DND-41 (cell line): ENCODE results near the gene RELL2.

ENCODE experiments used
- ATAC-seq: fragments of 200-7000 bp; cut with Tn5 transposase; 3 replicates; pipeline ENCODE4 v1.9.1; 2021; ENCODE audit warnings: low read depth; ENCODE audit not compliant: insufficient read depth
- DNase-seq: peaks from one replicate; pipeline ENCODE4 v3.0.0-alpha.2; 2020
- H2AFZ ChIP-seq: 2 replicates; pipeline ENCODE4 v1.6.0; 2012; ENCODE audit warnings: low read depth, low read length
- H3K27ac ChIP-seq: 2 replicates; pipeline ENCODE4 v1.5.1; 2012; ENCODE audit warnings: low read length, inconsistent platforms
- H3K27me3 ChIP-seq: fragments of 200-600 bp; sonication (generic); 2 replicates; pipeline ENCODE4 v1.6.0; 2012; ENCODE audit warnings: low read length, mild to moderate bottlenecking, inconsistent platforms; ENCODE audit not compliant: insufficient read depth, poor library complexity
- H3K36me3 ChIP-seq: 2 replicates; pipeline ENCODE4 v1.5.1; 2012; ENCODE audit warnings: low read length, inconsistent platforms; ENCODE audit not compliant: insufficient read depth
- H3K4me1 ChIP-seq: 2 replicates; pipeline ENCODE4 v1.5.1; 2012; ENCODE audit warnings: mild to moderate bottlenecking, low read length; ENCODE audit not compliant: insufficient read depth
- H3K4me2 ChIP-seq: 2 replicates; pipeline ENCODE4 v1.6.0; 2012; ENCODE audit warnings: mild to moderate bottlenecking, moderate library complexity, low read length, inconsistent platforms; ENCODE audit not compliant: insufficient read depth
- H3K4me3 ChIP-seq, 2 experiments: fragments of 200-600 bp in 1 of 2; shearing (Covaris generic) in 1 of 2; 2 replicates each; pipeline ENCODE4 v1.5.1; 2012 to 2016; ENCODE audit warnings: inconsistent platforms in 2 of 2, low read length in 2 of 2, mild to moderate bottlenecking in 2 of 2, low read depth in 1 of 2, moderate library complexity in 1 of 2
- H3K79me2 ChIP-seq: 2 replicates; pipeline ENCODE4 v1.6.0; 2012; ENCODE audit warnings: low read length, inconsistent platforms; ENCODE audit not compliant: insufficient read depth
- H3K9ac ChIP-seq: 2 replicates; pipeline ENCODE4 v1.6.0; 2012; ENCODE audit warnings: low read depth, mild to moderate bottlenecking, inconsistent platforms, low read length, moderate library complexity
- H3K9me3 ChIP-seq: 2 replicates; pipeline ENCODE4 v1.5.1; 2012; ENCODE audit warnings: low read length, moderate library complexity, mild to moderate bottlenecking, inconsistent platforms; ENCODE audit not compliant: insufficient read depth, severe bottlenecking
- H4K20me1 ChIP-seq: 2 replicates; pipeline ENCODE4 v1.6.0; 2012; ENCODE audit warnings: low read length; ENCODE audit not compliant: insufficient read depth
- EZH2 ChIP-seq: IDR thresholded peaks from 3 replicates; pipeline ENCODE4 v1.6.1; 2012; ENCODE audit warnings: borderline replicate concordance, low read depth, mild to moderate bottlenecking, moderate library complexity, low read length, inconsistent platforms; ENCODE audit not compliant: severe bottlenecking
- TF ChIP-seq, protein P1 (sequence below): IDR thresholded peaks from 2 replicates; pipeline ENCODE4 v1.5.1; 2012; ENCODE audit warnings: borderline replicate concordance, low read length, moderate library complexity, mild to moderate bottlenecking; ENCODE audit not compliant: poor library complexity, severe bottlenecking; ENCODE audit errors: extremely low read depth

Gene RELL2

DNA sequence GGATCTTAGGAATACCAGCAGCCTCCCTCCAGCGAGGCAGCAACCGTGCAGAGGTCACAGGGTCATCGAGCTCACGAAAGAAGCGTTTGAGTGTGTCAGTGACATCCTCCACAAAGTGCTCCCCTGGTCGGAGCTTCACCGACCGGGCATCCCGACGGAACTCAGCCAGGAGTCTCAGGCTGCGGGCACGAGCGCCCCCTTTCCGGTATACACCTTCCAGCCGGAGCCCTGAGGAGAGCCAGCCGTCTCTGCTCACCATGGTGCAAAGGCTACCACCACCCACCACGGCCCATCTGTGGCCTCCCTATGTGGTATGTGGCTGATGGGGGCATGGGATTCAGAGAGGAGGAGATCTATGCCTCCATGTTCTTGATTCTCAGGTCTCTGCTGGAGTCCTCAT is 25.2 kb downstream of the RELL2 start:
- Histone ChIP-seq H3K27me3 (no peaks in the 10 kb centered on the region), H3K9ac (no peak overlapping the region), H3K4me2 (no peak overlapping the region), H3K79me2 (no peaks in the 10 kb centered on the region), H2AFZ (no peak overlapping the region), H3K4me3 (no peak overlapping the region), H3K36me3 (no peaks in the 10 kb centered on the region), H3K27ac (no peak overlapping the region), H4K20me1 (no peaks in the 10 kb centered on the region; the same call in 1 of the 2 replicates), H3K4me1 (no peaks in the 10 kb centered on the region), H3K9me3 (no peaks in the 10 kb centered on the region)
- TF ChIP-seq, protein P1, sequence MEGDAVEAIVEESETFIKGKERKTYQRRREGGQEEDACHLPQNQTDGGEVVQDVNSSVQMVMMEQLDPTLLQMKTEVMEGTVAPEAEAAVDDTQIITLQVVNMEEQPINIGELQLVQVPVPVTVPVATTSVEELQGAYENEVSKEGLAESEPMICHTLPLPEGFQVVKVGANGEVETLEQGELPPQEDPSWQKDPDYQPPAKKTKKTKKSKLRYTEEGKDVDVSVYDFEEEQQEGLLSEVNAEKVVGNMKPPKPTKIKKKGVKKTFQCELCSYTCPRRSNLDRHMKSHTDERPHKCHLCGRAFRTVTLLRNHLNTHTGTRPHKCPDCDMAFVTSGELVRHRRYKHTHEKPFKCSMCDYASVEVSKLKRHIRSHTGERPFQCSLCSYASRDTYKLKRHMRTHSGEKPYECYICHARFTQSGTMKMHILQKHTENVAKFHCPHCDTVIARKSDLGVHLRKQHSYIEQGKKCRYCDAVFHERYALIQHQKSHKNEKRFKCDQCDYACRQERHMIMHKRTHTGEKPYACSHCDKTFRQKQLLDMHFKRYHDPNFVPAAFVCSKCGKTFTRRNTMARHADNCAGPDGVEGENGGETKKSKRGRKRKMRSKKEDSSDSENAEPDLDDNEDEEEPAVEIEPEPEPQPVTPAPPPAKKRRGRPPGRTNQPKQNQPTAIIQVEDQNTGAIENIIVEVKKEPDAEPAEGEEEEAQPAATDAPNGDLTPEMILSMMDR = no peak
- no peak for TF ChIP-seq EZH2
- no peak for DNase-seq
- no peak for ATAC-seq

DNA sequence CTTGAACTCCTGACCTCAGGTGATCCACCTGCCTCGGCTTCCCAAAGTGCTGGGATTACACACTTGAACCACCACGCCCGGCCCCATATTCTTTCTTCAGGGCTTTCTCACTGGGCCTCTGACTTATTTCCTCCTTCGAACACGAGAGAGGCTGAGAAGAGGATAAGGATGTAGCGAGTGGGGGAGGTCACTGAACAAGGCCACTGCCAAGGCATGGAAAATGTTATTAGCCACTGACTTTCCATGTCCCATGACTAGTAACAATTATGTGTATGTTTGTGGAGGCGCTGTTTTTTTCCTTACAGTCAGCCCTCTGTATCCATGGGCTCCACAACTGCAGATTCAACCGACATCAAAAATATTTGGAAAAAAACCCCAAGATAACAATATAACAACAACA is 26.7 kb downstream of the RELL2 start:
- Histone ChIP-seq H2AFZ (no peak overlapping the region), H3K9me3 (no peaks in the 10 kb centered on the region), H3K79me2 (no peaks in the 10 kb centered on the region), H3K36me3 (no peaks in the 10 kb centered on the region), H3K4me3 (no peak overlapping the region), H3K27ac (no peak overlapping the region), H3K9ac (no peak overlapping the region), H3K27me3 (no peaks in the 10 kb centered on the region), H4K20me1 (no peaks in the 10 kb centered on the region; the same call in 1 of the 2 replicates), H3K4me1 (no peaks in the 10 kb centered on the region), H3K4me2 (no peak overlapping the region)
- ATAC-seq (no peak), DNase-seq (no peak)
- TF ChIP-seq EZH2 = no peak
- TF ChIP-seq, protein P1 = no peak

DNA sequence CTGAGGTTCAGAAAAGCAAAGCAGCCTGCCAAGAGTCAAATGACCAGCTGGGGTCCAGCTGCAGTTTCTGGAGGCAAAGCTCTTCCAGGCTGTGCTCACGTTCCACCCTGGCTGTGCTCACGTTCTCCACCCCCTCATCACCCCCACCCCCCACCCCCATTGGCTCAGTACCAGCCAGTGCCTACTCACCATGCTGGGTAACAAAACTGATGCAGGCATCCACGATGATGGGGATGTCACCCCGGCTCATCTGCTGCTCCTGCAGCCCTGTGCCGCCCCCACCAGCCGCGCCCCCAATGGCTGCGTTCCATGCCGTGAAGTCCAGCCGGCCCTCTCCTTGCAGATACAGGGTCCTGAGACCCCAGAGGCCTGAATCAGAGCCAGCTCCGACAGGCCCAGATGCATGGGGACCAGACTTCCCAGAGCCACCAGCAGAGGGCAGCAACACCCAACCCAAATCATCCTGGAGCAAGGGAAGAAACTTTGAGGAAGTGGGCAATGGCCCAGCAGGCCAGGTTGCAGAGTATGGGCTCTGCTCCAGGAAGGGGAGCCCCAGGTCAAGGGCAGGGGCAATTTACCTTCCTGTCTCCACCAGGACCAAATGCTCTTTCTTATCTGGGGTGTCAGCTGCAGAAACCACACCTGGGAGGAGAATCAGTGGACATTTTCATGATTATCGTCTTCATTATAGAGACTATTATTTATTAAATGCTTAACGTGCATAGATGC is 28.1 kb downstream of the RELL2 start:
- Histone ChIP-seq H3K27me3 (no peaks in the 10 kb centered on the region), H3K36me3 (no peaks in the 10 kb centered on the region), H3K4me3 (no peak overlapping the region), H3K9ac (no peak overlapping the region), H4K20me1 (no peaks in the 10 kb centered on the region; the same call in 1 of the 2 replicates), H3K4me2 (no peak overlapping the region), H3K4me1 (no peaks in the 10 kb centered on the region), H3K79me2 (no peaks in the 10 kb centered on the region), H3K27ac (no peak overlapping the region), H2AFZ (no peak overlapping the region), H3K9me3 (no peaks in the 10 kb centered on the region)
- TF ChIP-seq EZH2 = no peak
- TF ChIP-seq, protein P1 = peak; percentile 96
- ATAC-seq (peak; percentile 99), DNase-seq (peak; percentile 79)
